WTC11 (cell line): ENCODE results near the gene ZBTB4. TPM values are rescaled to one million over a fixed set of nuclear protein-coding genes. Genes with fewer than 3 reads are reported as not detected.

ENCODE experiments used
- CREM ChIP-seq: sonication (generic); formaldehyde crosslinking; IDR thresholded peaks from 2 replicates; pipeline ENCODE4 v1.8.1; 2022; ENCODE audit warnings: mild to moderate bottlenecking, missing genetic modification reagents, moderate library complexity
- ETV6 ChIP-seq: sonication (generic); formaldehyde crosslinking; IDR thresholded peaks from 2 replicates; pipeline ENCODE4 v1.8.1; 2022; ENCODE audit warnings: mild to moderate bottlenecking, missing genetic modification reagents
- JAZF1 ChIP-seq: fragments of 250-450 bp; sonication (Bioruptor Pico); IDR thresholded peaks from 2 replicates; pipeline ENCODE4 v1.9.0; 2021; ENCODE audit warnings: moderate library complexity, mild to moderate bottlenecking, inconsistent platforms
- MXD4 ChIP-seq: fragments of 250-450 bp; sonication (Bioruptor Pico); IDR thresholded peaks from 2 replicates; pipeline ENCODE4 v1.8.0; 2021; ENCODE audit warnings: mild to moderate bottlenecking, moderate library complexity, borderline replicate concordance
- NFATC4 ChIP-seq: fragments of 250-450 bp; sonication (Bioruptor Pico); IDR thresholded peaks from 2 replicates; pipeline ENCODE4 v1.9.0; 2021; ENCODE audit warnings: mild to moderate bottlenecking
- NR1H2 ChIP-seq: sonication (generic); formaldehyde crosslinking; IDR thresholded peaks from 2 replicates; pipeline ENCODE4 v1.9.0; 2021; ENCODE audit warnings: mild to moderate bottlenecking, moderate library complexity, missing genetic modification reagents
- RELA ChIP-seq: sonication (generic); formaldehyde crosslinking; IDR thresholded peaks from 2 replicates; pipeline ENCODE4 v1.8.1; 2022; ENCODE audit warnings: missing genetic modification reagents, mild to moderate bottlenecking, borderline replicate concordance
- SMAD3 ChIP-seq: sonication (generic); formaldehyde crosslinking; IDR thresholded peaks from 2 replicates; pipeline ENCODE4 v1.8.0; 2022; ENCODE audit warnings: missing genetic modification reagents, mild to moderate bottlenecking, borderline replicate concordance
- TCF7 ChIP-seq: sonication (generic); formaldehyde crosslinking; IDR thresholded peaks from 2 replicates; pipeline ENCODE4 v1.8.0; 2022; ENCODE audit warnings: mild to moderate bottlenecking, low read depth, missing genetic modification reagents, moderate library complexity
- ZNF121 ChIP-seq: sonication (generic); formaldehyde crosslinking; IDR thresholded peaks from 2 replicates; pipeline ENCODE4 v1.8.0; 2023; ENCODE audit warnings: missing genetic modification reagents
- ZNF263 ChIP-seq: sonication (generic); formaldehyde crosslinking; IDR thresholded peaks from 2 replicates; pipeline ENCODE4 v1.8.1; 2022; ENCODE audit warnings: low read depth, mild to moderate bottlenecking, moderate library complexity, missing genetic modification reagents
- total RNA-seq: library from RNA; stranded (reverse); gene quantifications from 3 replicates; pipeline ENCODE4 v1.2.3, GENCODE V29; 2021
- TF ChIP-seq, protein P1 (sequence below): sonication (generic); formaldehyde crosslinking; IDR thresholded peaks from 2 replicates; pipeline ENCODE4 v1.8.1; 2022; ENCODE audit warnings: low read depth, mild to moderate bottlenecking, moderate library complexity, missing genetic modification reagents, borderline replicate concordance
- TF ChIP-seq, protein P2 (sequence below): fragments of 250-450 bp; sonication (Bioruptor Pico); IDR thresholded peaks from 2 replicates; pipeline ENCODE4 v1.9.0; 2021; ENCODE audit warnings: mild to moderate bottlenecking
- TF ChIP-seq, protein P3 (sequence below): fragments of 200-600 bp; IDR thresholded peaks from 2 replicates; pipeline ENCODE4 v1.8.0; 2022; ENCODE audit warnings: antibody characterized with exemption
- TF ChIP-seq, protein P4 (sequence below): sonication (generic); formaldehyde crosslinking; IDR thresholded peaks from 2 replicates; pipeline ENCODE4 v1.8.0; 2023; ENCODE audit warnings: missing genetic modification reagents
- TF ChIP-seq, protein P5 (sequence below): fragments of 250-450 bp; sonication (Bioruptor Pico); IDR thresholded peaks from 2 replicates; pipeline ENCODE4 v2.1.2; 2022; ENCODE audit warnings: mild to moderate bottlenecking, moderate library complexity
- TF ChIP-seq, protein P6 (sequence below): fragments of 250-450 bp; sonication (Bioruptor Pico); IDR thresholded peaks from 2 replicates; pipeline ENCODE4 v1.9.0; 2021; ENCODE audit warnings: mild to moderate bottlenecking, borderline replicate concordance
- TF ChIP-seq, protein P7 (sequence below): sonication (generic); formaldehyde crosslinking; IDR thresholded peaks from 2 replicates; pipeline ENCODE4 v1.8.0; 2023; ENCODE audit warnings: mild to moderate bottlenecking, missing genetic modification reagents
- TF ChIP-seq, protein P8 (sequence below): sonication (generic); formaldehyde crosslinking; IDR thresholded peaks from 2 replicates; pipeline ENCODE4 v1.8.1; 2023; ENCODE audit warnings: mild to moderate bottlenecking, missing genetic modification reagents, moderate library complexity
- TF ChIP-seq, protein P9 (sequence below): sonication (generic); formaldehyde crosslinking; conservative IDR thresholded peaks from 2 replicates; pipeline ENCODE4 v1.8.1; 2022; ENCODE audit warnings: mild to moderate bottlenecking, missing genetic modification reagents

ZBTB4 gene
- total RNA-seq, 1 experiment from 2014 or later, result 14.6 TPM

DNA sequence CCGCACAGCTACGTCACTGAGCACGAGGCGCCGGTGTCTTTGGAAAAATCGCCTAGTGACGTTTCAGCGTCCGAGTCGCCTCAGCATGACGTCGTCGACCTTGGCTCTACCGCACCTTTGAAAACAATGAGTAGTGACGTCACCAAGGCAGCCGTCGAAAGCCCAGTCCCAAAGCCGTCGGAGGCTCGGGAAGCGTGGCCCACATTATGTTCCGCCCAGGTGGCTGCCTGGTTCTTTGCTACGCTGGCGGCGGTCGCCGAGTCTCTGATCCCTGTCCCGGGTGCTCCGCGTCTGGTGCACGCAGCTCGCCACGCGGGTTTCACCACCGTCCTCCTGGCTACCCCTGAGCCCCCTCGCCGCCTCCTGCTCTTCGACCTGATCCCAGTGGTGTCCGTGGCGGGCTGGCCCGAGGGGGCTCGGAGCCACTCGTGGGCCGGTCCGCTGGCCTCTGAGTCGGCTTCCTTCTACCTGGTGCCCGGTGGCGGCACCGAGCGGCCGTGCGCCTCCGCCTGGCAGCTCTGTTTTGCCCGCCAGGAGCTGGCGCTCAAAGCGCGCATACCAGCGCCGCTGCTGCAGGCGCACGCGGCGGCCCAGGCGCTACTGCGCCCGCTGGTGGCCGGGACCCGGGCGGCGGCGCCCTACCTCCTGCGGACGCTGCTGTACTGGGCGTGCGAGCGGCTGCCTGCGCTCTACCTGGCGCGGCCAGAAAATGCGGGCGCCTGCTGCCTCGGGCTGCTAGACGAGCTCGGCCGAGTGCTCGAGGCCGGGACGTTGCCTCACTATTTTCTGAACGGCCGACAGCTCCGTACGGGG is 42.7 kb downstream of the ZBTB4 start (continued):
- TF ChIP-seq, protein P1, sequence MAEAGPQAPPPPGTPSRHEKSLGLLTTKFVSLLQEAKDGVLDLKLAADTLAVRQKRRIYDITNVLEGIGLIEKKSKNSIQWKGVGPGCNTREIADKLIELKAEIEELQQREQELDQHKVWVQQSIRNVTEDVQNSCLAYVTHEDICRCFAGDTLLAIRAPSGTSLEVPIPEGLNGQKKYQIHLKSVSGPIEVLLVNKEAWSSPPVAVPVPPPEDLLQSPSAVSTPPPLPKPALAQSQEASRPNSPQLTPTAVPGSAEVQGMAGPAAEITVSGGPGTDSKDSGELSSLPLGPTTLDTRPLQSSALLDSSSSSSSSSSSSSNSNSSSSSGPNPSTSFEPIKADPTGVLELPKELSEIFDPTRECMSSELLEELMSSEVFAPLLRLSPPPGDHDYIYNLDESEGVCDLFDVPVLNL (CRISPR knock-in tag), result no peak
- TF ChIP-seq NR1H2 (CRISPR knock-in tag) (no peak), ETV6 (CRISPR knock-in tag) (peak; percentile 85), SMAD3 (CRISPR knock-in tag) (peak; percentile 89; the same call in 1 of the 2 replicates), MXD4 (CRISPR knock-in tag) (no peak), TCF7 (CRISPR knock-in tag) (no peak), JAZF1 (CRISPR knock-in tag) (no peak), CREM (CRISPR knock-in tag) (peak; percentile 75; the same call in 1 of the 2 replicates), ZNF121 (CRISPR knock-in tag) (no peak), NFATC4 (CRISPR knock-in tag) (no peak), RELA (CRISPR knock-in tag) (no peak), ZNF263 (CRISPR knock-in tag) (no peak; the same call in 1 of the 2 replicates)
- TF ChIP-seq, protein P2, sequence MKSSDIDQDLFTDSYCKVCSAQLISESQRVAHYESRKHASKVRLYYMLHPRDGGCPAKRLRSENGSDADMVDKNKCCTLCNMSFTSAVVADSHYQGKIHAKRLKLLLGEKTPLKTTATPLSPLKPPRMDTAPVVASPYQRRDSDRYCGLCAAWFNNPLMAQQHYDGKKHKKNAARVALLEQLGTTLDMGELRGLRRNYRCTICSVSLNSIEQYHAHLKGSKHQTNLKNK (CRISPR knock-in tag), result no peak
- TF ChIP-seq, protein P3, sequence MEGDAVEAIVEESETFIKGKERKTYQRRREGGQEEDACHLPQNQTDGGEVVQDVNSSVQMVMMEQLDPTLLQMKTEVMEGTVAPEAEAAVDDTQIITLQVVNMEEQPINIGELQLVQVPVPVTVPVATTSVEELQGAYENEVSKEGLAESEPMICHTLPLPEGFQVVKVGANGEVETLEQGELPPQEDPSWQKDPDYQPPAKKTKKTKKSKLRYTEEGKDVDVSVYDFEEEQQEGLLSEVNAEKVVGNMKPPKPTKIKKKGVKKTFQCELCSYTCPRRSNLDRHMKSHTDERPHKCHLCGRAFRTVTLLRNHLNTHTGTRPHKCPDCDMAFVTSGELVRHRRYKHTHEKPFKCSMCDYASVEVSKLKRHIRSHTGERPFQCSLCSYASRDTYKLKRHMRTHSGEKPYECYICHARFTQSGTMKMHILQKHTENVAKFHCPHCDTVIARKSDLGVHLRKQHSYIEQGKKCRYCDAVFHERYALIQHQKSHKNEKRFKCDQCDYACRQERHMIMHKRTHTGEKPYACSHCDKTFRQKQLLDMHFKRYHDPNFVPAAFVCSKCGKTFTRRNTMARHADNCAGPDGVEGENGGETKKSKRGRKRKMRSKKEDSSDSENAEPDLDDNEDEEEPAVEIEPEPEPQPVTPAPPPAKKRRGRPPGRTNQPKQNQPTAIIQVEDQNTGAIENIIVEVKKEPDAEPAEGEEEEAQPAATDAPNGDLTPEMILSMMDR, result no peak
- TF ChIP-seq, protein P4, sequence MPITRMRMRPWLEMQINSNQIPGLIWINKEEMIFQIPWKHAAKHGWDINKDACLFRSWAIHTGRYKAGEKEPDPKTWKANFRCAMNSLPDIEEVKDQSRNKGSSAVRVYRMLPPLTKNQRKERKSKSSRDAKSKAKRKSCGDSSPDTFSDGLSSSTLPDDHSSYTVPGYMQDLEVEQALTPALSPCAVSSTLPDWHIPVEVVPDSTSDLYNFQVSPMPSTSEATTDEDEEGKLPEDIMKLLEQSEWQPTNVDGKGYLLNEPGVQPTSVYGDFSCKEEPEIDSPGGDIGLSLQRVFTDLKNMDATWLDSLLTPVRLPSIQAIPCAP, result 0 out of 2 replicates have a peak, but pooled peaks have one; percentile 11
- TF ChIP-seq, protein P5, sequence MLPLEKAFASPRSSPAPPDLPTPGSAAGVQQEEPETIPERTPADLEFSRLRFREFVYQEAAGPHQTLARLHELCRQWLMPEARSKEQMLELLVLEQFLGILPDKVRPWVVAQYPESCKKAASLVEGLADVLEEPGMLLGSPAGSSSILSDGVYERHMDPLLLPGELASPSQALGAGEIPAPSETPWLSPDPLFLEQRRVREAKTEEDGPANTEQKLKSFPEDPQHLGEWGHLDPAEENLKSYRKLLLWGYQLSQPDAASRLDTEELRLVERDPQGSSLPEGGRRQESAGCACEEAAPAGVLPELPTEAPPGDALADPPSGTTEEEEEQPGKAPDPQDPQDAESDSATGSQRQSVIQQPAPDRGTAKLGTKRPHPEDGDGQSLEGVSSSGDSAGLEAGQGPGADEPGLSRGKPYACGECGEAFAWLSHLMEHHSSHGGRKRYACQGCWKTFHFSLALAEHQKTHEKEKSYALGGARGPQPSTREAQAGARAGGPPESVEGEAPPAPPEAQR (CRISPR knock-in tag), result no peak
- TF ChIP-seq, protein P6, sequence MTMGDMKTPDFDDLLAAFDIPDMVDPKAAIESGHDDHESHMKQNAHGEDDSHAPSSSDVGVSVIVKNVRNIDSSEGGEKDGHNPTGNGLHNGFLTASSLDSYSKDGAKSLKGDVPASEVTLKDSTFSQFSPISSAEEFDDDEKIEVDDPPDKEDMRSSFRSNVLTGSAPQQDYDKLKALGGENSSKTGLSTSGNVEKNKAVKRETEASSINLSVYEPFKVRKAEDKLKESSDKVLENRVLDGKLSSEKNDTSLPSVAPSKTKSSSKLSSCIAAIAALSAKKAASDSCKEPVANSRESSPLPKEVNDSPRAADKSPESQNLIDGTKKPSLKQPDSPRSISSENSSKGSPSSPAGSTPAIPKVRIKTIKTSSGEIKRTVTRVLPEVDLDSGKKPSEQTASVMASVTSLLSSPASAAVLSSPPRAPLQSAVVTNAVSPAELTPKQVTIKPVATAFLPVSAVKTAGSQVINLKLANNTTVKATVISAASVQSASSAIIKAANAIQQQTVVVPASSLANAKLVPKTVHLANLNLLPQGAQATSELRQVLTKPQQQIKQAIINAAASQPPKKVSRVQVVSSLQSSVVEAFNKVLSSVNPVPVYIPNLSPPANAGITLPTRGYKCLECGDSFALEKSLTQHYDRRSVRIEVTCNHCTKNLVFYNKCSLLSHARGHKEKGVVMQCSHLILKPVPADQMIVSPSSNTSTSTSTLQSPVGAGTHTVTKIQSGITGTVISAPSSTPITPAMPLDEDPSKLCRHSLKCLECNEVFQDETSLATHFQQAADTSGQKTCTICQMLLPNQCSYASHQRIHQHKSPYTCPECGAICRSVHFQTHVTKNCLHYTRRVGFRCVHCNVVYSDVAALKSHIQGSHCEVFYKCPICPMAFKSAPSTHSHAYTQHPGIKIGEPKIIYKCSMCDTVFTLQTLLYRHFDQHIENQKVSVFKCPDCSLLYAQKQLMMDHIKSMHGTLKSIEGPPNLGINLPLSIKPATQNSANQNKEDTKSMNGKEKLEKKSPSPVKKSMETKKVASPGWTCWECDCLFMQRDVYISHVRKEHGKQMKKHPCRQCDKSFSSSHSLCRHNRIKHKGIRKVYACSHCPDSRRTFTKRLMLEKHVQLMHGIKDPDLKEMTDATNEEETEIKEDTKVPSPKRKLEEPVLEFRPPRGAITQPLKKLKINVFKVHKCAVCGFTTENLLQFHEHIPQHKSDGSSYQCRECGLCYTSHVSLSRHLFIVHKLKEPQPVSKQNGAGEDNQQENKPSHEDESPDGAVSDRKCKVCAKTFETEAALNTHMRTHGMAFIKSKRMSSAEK (CRISPR knock-in tag), result no peak
- TF ChIP-seq, protein P7, sequence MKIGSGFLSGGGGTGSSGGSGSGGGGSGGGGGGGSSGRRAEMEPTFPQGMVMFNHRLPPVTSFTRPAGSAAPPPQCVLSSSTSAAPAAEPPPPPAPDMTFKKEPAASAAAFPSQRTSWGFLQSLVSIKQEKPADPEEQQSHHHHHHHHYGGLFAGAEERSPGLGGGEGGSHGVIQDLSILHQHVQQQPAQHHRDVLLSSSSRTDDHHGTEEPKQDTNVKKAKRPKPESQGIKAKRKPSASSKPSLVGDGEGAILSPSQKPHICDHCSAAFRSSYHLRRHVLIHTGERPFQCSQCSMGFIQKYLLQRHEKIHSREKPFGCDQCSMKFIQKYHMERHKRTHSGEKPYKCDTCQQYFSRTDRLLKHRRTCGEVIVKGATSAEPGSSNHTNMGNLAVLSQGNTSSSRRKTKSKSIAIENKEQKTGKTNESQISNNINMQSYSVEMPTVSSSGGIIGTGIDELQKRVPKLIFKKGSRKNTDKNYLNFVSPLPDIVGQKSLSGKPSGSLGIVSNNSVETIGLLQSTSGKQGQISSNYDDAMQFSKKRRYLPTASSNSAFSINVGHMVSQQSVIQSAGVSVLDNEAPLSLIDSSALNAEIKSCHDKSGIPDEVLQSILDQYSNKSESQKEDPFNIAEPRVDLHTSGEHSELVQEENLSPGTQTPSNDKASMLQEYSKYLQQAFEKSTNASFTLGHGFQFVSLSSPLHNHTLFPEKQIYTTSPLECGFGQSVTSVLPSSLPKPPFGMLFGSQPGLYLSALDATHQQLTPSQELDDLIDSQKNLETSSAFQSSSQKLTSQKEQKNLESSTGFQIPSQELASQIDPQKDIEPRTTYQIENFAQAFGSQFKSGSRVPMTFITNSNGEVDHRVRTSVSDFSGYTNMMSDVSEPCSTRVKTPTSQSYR, result no peak
- TF ChIP-seq, protein P8, sequence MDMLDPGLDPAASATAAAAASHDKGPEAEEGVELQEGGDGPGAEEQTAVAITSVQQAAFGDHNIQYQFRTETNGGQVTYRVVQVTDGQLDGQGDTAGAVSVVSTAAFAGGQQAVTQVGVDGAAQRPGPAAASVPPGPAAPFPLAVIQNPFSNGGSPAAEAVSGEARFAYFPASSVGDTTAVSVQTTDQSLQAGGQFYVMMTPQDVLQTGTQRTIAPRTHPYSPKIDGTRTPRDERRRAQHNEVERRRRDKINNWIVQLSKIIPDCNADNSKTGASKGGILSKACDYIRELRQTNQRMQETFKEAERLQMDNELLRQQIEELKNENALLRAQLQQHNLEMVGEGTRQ (CRISPR knock-in tag), result no peak; the same call in 1 of the 2 replicates
- TF ChIP-seq, protein P9, sequence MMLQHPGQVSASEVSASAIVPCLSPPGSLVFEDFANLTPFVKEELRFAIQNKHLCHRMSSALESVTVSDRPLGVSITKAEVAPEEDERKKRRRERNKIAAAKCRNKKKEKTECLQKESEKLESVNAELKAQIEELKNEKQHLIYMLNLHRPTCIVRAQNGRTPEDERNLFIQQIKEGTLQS (CRISPR knock-in tag), result no peak
